EL (cell line): ENCODE results near the gene MAN2A1.

Source experiments
- DNase-seq: peaks from one replicate; pipeline ENCODE4 v3.0.0-alpha.2; 2016

The MAN2A1 gene

GRCh38 chr5:109916481-109917153, 226.9 kb downstream of the MAN2A1 start:
- DNase-seq, result no peak
